ENCODE results near the gene AXIN1. TPM values are rescaled to one million over a fixed set of nuclear protein-coding genes. Genes with fewer than 3 reads are reported as not detected.

Gene AXIN1
- total and polyA plus RNA-seq, 2 donors (not counting 3 experiments of a cell fraction or from before 2014, with no cell fraction given): 8.3 to 21.9 TPM

GRCh38 chr16:339680-340079 is 12.8 kb downstream of the AXIN1 start:
- Histone ChIP-seq H3K36me3 (ENCODE audit: control insufficient read depth in 2 of 2, extremely low read depth in 1 of 2, insufficient read depth in 2 of 2, low read length in 2 of 2) (peaks cover 0 to 3% of the 10 kb centered on the region in 2 experiments), H3K79me2 (ENCODE audit: control insufficient read depth, insufficient read depth, low read length) (peaks cover 80% of the 10 kb centered on the region), H3K9me3 (replicated peaks; ENCODE audit: control insufficient read depth, insufficient read depth, low read length) (no peaks in the 10 kb centered on the region), H2AFZ (ENCODE audit: low read depth, low read length) (no peak overlapping the region), H3K4me1 (ENCODE audit: control insufficient read depth, extremely low read depth, insufficient read depth, low read length) (no peaks in the 10 kb centered on the region), H3K27ac (ENCODE audit: insufficient read depth, low read depth, low read length) (no peak overlapping the region), H4K20me1 (replicated peaks; ENCODE audit: control insufficient read depth, extremely low read depth, insufficient read depth, low read length) (no peaks in the 10 kb centered on the region), H3K4me3 (replicated peaks in 1 of 3; ENCODE audit: insufficient read depth in 1 of 3, low read depth in 1 of 3, low read length in 3 of 3) (no peak overlapping the region), H3K4me2 (ENCODE audit: insufficient read depth, low read length) (no peak overlapping the region), H3K9me1 (replicated peaks; ENCODE audit: control insufficient read depth, extremely low read depth, insufficient read depth, low read length) (no peaks in the 10 kb centered on the region), H3K27me3 (ENCODE audit: control insufficient read depth in 2 of 2, insufficient read depth in 2 of 2, low read length in 2 of 2) (no peaks in the 10 kb centered on the region), H3K9ac (replicated peaks; ENCODE audit: extremely low read depth, insufficient read depth, low read length) (no peak overlapping the region)
- dilution Hi-C loops (cut with MboI; ENCODE audit: extremely low pct_ligation_motif_present, low sequenced_read_pairs) (no loop called here), intact Hi-C loops (cut with micrococcal nuclease) (no loop called here)
- TF ChIP-seq JUN (IDR thresholded peaks at IDR 0.05; ENCODE audit: borderline replicate concordance, insufficient read depth, insufficient read length, low read depth) (no peak), EZH2 (IDR thresholded peaks at IDR 0.05; ENCODE audit: borderline replicate concordance, low read depth, low read length, severe bottlenecking) (no peak), POLR2A (IDR thresholded peaks at IDR 0.05; ENCODE audit: low read depth, low read length) (no peak), FOS (IDR thresholded peaks at IDR 0.05; ENCODE audit: borderline replicate concordance, insufficient read depth, low read length) (no peak), POLR2AphosphoS5 (IDR thresholded peaks at IDR 0.05; ENCODE audit: insufficient read depth, low read depth, low read length) (no peak), GATA2 (IDR thresholded peaks at IDR 0.05; ENCODE audit: insufficient read depth, insufficient read length, low read depth, low read length) (no peak), MYC (IDR thresholded peaks at IDR 0.05; ENCODE audit: low read depth, low read length) (no peak), MAX (IDR thresholded peaks at IDR 0.05; ENCODE audit: insufficient read depth, insufficient read length) (no peak)
- TF ChIP-seq, protein P1, sequence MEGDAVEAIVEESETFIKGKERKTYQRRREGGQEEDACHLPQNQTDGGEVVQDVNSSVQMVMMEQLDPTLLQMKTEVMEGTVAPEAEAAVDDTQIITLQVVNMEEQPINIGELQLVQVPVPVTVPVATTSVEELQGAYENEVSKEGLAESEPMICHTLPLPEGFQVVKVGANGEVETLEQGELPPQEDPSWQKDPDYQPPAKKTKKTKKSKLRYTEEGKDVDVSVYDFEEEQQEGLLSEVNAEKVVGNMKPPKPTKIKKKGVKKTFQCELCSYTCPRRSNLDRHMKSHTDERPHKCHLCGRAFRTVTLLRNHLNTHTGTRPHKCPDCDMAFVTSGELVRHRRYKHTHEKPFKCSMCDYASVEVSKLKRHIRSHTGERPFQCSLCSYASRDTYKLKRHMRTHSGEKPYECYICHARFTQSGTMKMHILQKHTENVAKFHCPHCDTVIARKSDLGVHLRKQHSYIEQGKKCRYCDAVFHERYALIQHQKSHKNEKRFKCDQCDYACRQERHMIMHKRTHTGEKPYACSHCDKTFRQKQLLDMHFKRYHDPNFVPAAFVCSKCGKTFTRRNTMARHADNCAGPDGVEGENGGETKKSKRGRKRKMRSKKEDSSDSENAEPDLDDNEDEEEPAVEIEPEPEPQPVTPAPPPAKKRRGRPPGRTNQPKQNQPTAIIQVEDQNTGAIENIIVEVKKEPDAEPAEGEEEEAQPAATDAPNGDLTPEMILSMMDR (IDR thresholded peaks at IDR 0.05; ENCODE audit: extremely low read depth in 1 of 2, insufficient read depth in 1 of 2, low read depth in 1 of 2, low read length in 2 of 2): no peak
- CTCF ChIA-PET: no interaction called here
- DNase-seq (ENCODE audit: low read depth, low spot score) (no peak), FAIRE-seq (no peak)
- BruUV-seq (replicated peaks): no TSS peak
- POLR2A ChIA-PET: no interaction called here

Data from endothelial cell of umbilical vein (primary cell).